ENCODE data around the gene CLASP2.

GRCh38 chr3:33488683-33489082, 229.4 kb downstream of the CLASP2 start:
- TF ChIP-seq EZH2phosphoT487 (IDR thresholded peaks at IDR 0.05; ENCODE audit: insufficient read depth, low read depth) (no peak), EZH2 (IDR thresholded peaks at IDR 0.05; ENCODE audit: insufficient read depth, poor library complexity, severe bottlenecking) (no peak)

All from GM23248 (cell line).